DOHH2 (cell line): Measurements from ENCODE around the gene GSTM4.
A peak's percentile ranks its signal among the peaks of the same experiment; 100 is the strongest.

ENCODE experiments used
- H3F3A ChIP-seq: fragments of 200-600 bp; sonication (generic), shearing (Covaris generic); 2 replicates; pipeline ENCODE4 v1.6.0; 2016; ENCODE audit warnings: antibody characterized with exemption, mild to moderate bottlenecking; ENCODE audit not compliant: control insufficient read depth, insufficient read depth
- H3K27ac ChIP-seq: fragments of 200-600 bp; sonication (generic); 2 replicates; pipeline ENCODE4 v1.5.1; 2014; ENCODE audit warnings: low read depth, mild to moderate bottlenecking, low read length, moderate library complexity
- H3K27me3 ChIP-seq: fragments of 200-600 bp; sonication (generic); 2 replicates; pipeline ENCODE4 v1.6.1; 2014; ENCODE audit warnings: mild to moderate bottlenecking, low read length, mixed read lengths; ENCODE audit not compliant: control insufficient read depth
- H3K36me3 ChIP-seq: fragments of 200-600 bp; sonication (generic); 2 replicates; pipeline ENCODE4 v1.6.1; 2014; ENCODE audit warnings: mild to moderate bottlenecking, low read length, moderate library complexity, mixed read lengths; ENCODE audit not compliant: control insufficient read depth
- H3K4me1 ChIP-seq: fragments of 200-600 bp; sonication (generic); 2 replicates; pipeline ENCODE4 v1.6.1; 2014; ENCODE audit warnings: mild to moderate bottlenecking, low read length, mixed read lengths; ENCODE audit not compliant: control insufficient read depth
- H3K4me2 ChIP-seq: fragments of 200-600 bp; sonication (generic); 2 replicates; pipeline ENCODE4 v1.6.0; 2014; ENCODE audit warnings: mild to moderate bottlenecking, low read length, moderate library complexity
- H3K4me3 ChIP-seq: fragments of 200-600 bp; sonication (generic); 2 replicates; pipeline ENCODE4 v1.5.1; 2014; ENCODE audit warnings: mild to moderate bottlenecking, low read length, mixed read lengths
- H3K79me2 ChIP-seq: fragments of 200-600 bp; sonication (generic); 2 replicates; pipeline ENCODE4 v1.6.1; 2014; ENCODE audit warnings: mild to moderate bottlenecking, low read length, mixed read lengths; ENCODE audit not compliant: control insufficient read depth
- H3K9me2 ChIP-seq: fragments of 200-600 bp; sonication (generic); replicated peaks from 2 replicates; pipeline ENCODE4 v1.6.1; 2014; ENCODE audit warnings: mild to moderate bottlenecking, low read length, mixed read lengths; ENCODE audit not compliant: control insufficient read depth
- H3K9me3 ChIP-seq: fragments of 200-600 bp; sonication (generic); 2 replicates; pipeline ENCODE4 v1.6.1; 2014; ENCODE audit warnings: antibody characterized with exemption, low read length, mixed read lengths; ENCODE audit not compliant: control insufficient read depth, insufficient read depth
- H4K20me1 ChIP-seq: fragments of 200-600 bp; sonication (generic); 2 replicates; pipeline ENCODE4 v1.6.0; 2014; ENCODE audit warnings: low read depth, mild to moderate bottlenecking, antibody characterized with exemption, low read length, moderate library complexity; ENCODE audit not compliant: control insufficient read depth, insufficient read depth
- EZH2phosphoT487 ChIP-seq: fragments of 200-600 bp; sonication (generic); IDR thresholded peaks from 2 replicates; pipeline ENCODE4 v1.6.1; 2017; ENCODE audit warnings: borderline replicate concordance, mild to moderate bottlenecking, antibody characterized with exemption, low read length, moderate library complexity, mixed read lengths
- TF ChIP-seq, protein P1 (sequence below): fragments of 200-600 bp; sonication (generic); IDR thresholded peaks from one replicate; pipeline ENCODE4 v1.5.1; 2014; ENCODE audit warnings: antibody characterized with exemption, mild to moderate bottlenecking, low read depth, low read length; ENCODE audit not compliant: poor library complexity, severe bottlenecking

Gene GSTM4

DNA sequence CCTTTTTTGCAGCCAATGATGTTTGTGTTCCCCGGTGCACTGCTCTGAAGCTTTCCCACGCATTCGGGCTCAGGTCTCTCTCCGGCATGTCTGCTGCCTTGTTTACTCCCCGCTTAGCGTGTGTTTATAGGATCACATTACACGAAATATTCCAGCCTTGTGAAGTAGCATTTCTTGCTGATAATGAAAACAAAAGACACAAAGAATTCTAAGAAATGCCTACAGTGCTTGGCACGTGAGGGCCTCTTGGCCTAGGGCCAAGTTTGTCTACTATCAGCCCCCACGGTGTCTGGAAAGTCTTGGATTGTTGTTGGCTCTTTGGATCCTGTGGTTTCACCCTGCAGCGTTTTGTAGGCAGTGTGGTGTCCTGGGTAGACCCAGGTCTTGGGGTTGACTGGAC is 11.2 kb upstream of the GSTM4 start:
- no peak overlapping the region for H3K4me2 ChIP-seq
- no peaks in the 10 kb centered on the region for H3K27me3 ChIP-seq
- H3K9me2 ChIP-seq, result no peaks in the 10 kb centered on the region
- no peak overlapping the region for H3K27ac ChIP-seq
- no peaks in the 10 kb centered on the region for H3F3A ChIP-seq
- TF ChIP-seq, protein P1, sequence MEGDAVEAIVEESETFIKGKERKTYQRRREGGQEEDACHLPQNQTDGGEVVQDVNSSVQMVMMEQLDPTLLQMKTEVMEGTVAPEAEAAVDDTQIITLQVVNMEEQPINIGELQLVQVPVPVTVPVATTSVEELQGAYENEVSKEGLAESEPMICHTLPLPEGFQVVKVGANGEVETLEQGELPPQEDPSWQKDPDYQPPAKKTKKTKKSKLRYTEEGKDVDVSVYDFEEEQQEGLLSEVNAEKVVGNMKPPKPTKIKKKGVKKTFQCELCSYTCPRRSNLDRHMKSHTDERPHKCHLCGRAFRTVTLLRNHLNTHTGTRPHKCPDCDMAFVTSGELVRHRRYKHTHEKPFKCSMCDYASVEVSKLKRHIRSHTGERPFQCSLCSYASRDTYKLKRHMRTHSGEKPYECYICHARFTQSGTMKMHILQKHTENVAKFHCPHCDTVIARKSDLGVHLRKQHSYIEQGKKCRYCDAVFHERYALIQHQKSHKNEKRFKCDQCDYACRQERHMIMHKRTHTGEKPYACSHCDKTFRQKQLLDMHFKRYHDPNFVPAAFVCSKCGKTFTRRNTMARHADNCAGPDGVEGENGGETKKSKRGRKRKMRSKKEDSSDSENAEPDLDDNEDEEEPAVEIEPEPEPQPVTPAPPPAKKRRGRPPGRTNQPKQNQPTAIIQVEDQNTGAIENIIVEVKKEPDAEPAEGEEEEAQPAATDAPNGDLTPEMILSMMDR, result no peak
- no peak for TF ChIP-seq EZH2phosphoT487
- H3K4me1 ChIP-seq, result peaks cover 11% of the 10 kb centered on the region
- H3K36me3 ChIP-seq, result no peaks in the 10 kb centered on the region
- H3K4me3 ChIP-seq, result no peak overlapping the region
- H3K9me3 ChIP-seq, result no peaks in the 10 kb centered on the region
- H4K20me1 ChIP-seq, result no peaks in the 10 kb centered on the region
- no peaks in the 10 kb centered on the region for H3K79me2 ChIP-seq

DNA sequence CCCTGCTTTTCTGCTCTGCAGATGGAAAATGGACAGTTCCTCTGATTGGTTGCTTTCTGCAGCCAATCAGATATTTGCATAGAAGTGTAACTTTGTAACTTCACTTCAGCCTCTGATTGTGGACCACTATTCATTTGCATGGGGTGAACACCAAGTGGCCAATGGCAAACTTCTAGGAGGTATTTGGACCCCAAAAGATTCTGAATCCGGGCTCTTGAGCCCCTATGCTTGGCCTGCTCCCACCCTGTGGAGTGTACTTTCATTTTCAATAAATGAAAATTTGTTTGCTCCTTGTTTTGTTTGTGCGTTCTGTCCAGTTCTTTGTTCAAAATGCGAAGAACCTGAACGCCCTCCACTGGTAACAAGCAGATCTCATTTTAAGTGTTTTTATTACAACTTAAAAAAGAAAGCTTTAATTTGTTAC is 6.4 kb upstream of the GSTM4 start:
- Histone ChIP-seq H3F3A (no peaks in the 10 kb centered on the region), H3K36me3 (no peaks in the 10 kb centered on the region), H3K27me3 (peaks cover 32% of the 10 kb centered on the region), H3K4me2 (peak overlapping the region; percentile 50), H3K9me3 (no peaks in the 10 kb centered on the region), H3K9me2 (no peaks in the 10 kb centered on the region), H4K20me1 (no peaks in the 10 kb centered on the region), H3K4me3 (peak overlapping the region; percentile 40), H3K4me1 (peaks cover 5% of the 10 kb centered on the region), H3K79me2 (no peaks in the 10 kb centered on the region), H3K27ac (no peak overlapping the region)
- TF ChIP-seq, protein P1, result peak; percentile 41
- no peak for TF ChIP-seq EZH2phosphoT487

DNA sequence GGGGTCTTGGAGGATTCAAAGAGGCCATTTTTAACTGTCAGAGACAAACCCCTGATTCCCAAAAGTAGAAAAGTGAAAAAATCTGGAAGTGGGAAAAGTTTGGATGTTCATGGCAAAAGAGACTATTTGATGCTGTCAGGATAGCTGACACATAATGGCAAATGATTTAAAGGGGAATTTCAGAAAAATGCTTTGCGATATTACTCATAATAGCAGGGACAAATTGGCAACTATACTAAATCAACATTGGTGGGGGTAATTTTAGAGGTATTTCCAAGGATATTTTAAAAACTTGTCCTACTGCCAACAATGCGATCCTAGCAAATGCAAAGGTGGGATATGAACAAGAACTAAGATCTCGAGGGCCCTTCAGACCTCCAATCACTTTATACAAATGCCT is 5.3 kb upstream of the GSTM4 start:
- no peaks in the 10 kb centered on the region for H3K9me2 ChIP-seq
- no peaks in the 10 kb centered on the region for H4K20me1 ChIP-seq
- peaks cover 16% of the 10 kb centered on the region for H3K4me1 ChIP-seq
- TF ChIP-seq EZH2phosphoT487, result no peak
- TF ChIP-seq, protein P1, result no peak
- no peaks in the 10 kb centered on the region for H3K36me3 ChIP-seq
- no peaks in the 10 kb centered on the region for H3K9me3 ChIP-seq
- H3K27me3 ChIP-seq, result peaks cover 35% of the 10 kb centered on the region
- no peak overlapping the region for H3K4me2 ChIP-seq
- H3F3A ChIP-seq, result no peaks in the 10 kb centered on the region
- no peak overlapping the region for H3K27ac ChIP-seq
- no peaks in the 10 kb centered on the region for H3K79me2 ChIP-seq
- no peak overlapping the region for H3K4me3 ChIP-seq

DNA sequence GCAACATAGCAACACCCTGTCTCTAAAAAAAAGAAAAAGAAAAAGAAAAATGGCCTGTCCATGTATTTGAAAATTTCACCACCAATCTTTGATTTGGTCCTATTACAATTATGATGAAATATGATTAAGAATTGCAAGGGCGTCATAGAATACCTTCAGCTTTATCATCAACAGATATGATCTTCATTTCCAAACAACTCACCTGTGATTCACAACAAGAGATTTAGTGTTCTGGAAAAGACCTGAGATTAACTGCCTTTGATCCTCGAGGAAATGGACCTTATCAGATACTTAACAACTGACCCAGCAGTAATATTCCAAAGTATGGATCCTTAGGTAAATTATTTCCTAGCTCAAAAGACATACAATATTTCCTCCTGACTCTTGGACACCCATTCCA is 3.5 kb upstream of the GSTM4 start:
- Histone ChIP-seq H3K27me3 (peaks cover 35% of the 10 kb centered on the region), H3K4me2 (no peak overlapping the region), H3K9me2 (no peaks in the 10 kb centered on the region), H4K20me1 (no peaks in the 10 kb centered on the region), H3K4me3 (no peak overlapping the region), H3K27ac (no peak overlapping the region), H3K36me3 (no peaks in the 10 kb centered on the region), H3F3A (no peaks in the 10 kb centered on the region), H3K4me1 (peaks cover 21% of the 10 kb centered on the region), H3K79me2 (no peaks in the 10 kb centered on the region), H3K9me3 (no peaks in the 10 kb centered on the region)
- TF ChIP-seq, protein P1, result no peak
- no peak for TF ChIP-seq EZH2phosphoT487
